Liver (tissue), 3 donors: ENCODE data around the gene PDGFD.

ENCODE experiments used
- GABPA ChIP-seq, 2 donors: IDR thresholded peaks in 1 of 2; conservative IDR thresholded peaks in 1 of 2; 2 replicates each; pipeline ENCODE4 v1.6.1; 2016; ENCODE audit warnings: antibody characterized with exemption in 2 of 2, mild to moderate bottlenecking in 1 of 2, moderate library complexity in 1 of 2
- JUND ChIP-seq, 2 donors: IDR thresholded peaks; 2 replicates each; pipeline ENCODE4 v1.6.1; 2016; ENCODE audit warnings: antibody characterized with exemption in 2 of 2
- TAF1 ChIP-seq: conservative IDR thresholded peaks from 2 replicates; pipeline ENCODE4 v1.6.1; 2016; ENCODE audit warnings: antibody characterized with exemption, mild to moderate bottlenecking
- YY1 ChIP-seq: IDR thresholded peaks from 2 replicates; pipeline ENCODE4 v1.6.1; 2016; ENCODE audit warnings: antibody characterized with exemption, mild to moderate bottlenecking
- TF ChIP-seq, protein P1 (sequence below): fragments of 150-350 bp; IDR thresholded peaks from 2 replicates; pipeline ENCODE4 v1.5.1; 2017; ENCODE audit warnings: improper control_type of control experiment, low read depth, low read length; ENCODE audit not compliant: missing input control
- TF ChIP-seq, protein P2 (sequence below): IDR thresholded peaks from 2 replicates; pipeline ENCODE4 v1.6.1; 2016; ENCODE audit warnings: antibody characterized with exemption
- TF ChIP-seq, protein P3 (sequence below): IDR thresholded peaks from 2 replicates; pipeline ENCODE4 v1.6.1; 2016; ENCODE audit warnings: antibody characterized with exemption
- TF ChIP-seq, protein P4 (sequence below): IDR thresholded peaks from 2 replicates; pipeline ENCODE4 v1.6.1; 2016; ENCODE audit warnings: antibody characterized with exemption, mild to moderate bottlenecking
- TF ChIP-seq, protein P5 (sequence below): IDR thresholded peaks from 2 replicates; pipeline ENCODE4 v1.6.1; 2016; ENCODE audit warnings: antibody characterized with exemption
- donor health status: healthy.
- donor health status: healthy.

DNA sequence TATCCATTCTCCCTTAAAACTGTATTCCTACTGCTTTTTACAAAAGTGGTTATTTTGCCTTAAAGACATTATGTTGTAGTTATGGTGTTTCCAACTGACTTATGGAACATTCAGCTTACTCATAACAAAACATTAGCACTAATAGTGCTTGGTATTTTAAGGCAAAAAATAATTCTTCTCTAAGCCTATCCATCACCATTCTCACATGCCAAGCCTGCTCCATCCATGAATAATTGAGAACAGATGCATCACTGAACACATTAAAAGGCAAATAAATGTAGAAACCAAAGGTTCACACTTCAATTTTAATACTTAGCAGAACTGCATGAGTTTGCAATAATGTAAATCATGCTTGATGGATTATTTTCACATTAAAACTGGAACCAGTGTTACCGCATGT lies 169.9 kb downstream of the PDGFD start:
- TF ChIP-seq YY1 = no peak
- TF ChIP-seq, protein P1, sequence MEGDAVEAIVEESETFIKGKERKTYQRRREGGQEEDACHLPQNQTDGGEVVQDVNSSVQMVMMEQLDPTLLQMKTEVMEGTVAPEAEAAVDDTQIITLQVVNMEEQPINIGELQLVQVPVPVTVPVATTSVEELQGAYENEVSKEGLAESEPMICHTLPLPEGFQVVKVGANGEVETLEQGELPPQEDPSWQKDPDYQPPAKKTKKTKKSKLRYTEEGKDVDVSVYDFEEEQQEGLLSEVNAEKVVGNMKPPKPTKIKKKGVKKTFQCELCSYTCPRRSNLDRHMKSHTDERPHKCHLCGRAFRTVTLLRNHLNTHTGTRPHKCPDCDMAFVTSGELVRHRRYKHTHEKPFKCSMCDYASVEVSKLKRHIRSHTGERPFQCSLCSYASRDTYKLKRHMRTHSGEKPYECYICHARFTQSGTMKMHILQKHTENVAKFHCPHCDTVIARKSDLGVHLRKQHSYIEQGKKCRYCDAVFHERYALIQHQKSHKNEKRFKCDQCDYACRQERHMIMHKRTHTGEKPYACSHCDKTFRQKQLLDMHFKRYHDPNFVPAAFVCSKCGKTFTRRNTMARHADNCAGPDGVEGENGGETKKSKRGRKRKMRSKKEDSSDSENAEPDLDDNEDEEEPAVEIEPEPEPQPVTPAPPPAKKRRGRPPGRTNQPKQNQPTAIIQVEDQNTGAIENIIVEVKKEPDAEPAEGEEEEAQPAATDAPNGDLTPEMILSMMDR = no peak
- no peak for TF ChIP-seq GABPA (IDR thresholded peaks at IDR 0.05 in 1 of 2, conservative IDR thresholded peaks at IDR 0.05 in 1 of 2)
- TF ChIP-seq, protein P2, sequence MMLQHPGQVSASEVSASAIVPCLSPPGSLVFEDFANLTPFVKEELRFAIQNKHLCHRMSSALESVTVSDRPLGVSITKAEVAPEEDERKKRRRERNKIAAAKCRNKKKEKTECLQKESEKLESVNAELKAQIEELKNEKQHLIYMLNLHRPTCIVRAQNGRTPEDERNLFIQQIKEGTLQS = no peak
- TF ChIP-seq, protein P3, sequence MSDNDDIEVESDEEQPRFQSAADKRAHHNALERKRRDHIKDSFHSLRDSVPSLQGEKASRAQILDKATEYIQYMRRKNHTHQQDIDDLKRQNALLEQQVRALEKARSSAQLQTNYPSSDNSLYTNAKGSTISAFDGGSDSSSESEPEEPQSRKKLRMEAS = no peak
- TF ChIP-seq, protein P4, sequence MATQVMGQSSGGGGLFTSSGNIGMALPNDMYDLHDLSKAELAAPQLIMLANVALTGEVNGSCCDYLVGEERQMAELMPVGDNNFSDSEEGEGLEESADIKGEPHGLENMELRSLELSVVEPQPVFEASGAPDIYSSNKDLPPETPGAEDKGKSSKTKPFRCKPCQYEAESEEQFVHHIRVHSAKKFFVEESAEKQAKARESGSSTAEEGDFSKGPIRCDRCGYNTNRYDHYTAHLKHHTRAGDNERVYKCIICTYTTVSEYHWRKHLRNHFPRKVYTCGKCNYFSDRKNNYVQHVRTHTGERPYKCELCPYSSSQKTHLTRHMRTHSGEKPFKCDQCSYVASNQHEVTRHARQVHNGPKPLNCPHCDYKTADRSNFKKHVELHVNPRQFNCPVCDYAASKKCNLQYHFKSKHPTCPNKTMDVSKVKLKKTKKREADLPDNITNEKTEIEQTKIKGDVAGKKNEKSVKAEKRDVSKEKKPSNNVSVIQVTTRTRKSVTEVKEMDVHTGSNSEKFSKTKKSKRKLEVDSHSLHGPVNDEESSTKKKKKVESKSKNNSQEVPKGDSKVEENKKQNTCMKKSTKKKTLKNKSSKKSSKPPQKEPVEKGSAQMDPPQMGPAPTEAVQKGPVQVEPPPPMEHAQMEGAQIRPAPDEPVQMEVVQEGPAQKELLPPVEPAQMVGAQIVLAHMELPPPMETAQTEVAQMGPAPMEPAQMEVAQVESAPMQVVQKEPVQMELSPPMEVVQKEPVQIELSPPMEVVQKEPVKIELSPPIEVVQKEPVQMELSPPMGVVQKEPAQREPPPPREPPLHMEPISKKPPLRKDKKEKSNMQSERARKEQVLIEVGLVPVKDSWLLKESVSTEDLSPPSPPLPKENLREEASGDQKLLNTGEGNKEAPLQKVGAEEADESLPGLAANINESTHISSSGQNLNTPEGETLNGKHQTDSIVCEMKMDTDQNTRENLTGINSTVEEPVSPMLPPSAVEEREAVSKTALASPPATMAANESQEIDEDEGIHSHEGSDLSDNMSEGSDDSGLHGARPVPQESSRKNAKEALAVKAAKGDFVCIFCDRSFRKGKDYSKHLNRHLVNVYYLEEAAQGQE = no peak
- TF ChIP-seq TAF1 = no peak
- TF ChIP-seq, protein P5, sequence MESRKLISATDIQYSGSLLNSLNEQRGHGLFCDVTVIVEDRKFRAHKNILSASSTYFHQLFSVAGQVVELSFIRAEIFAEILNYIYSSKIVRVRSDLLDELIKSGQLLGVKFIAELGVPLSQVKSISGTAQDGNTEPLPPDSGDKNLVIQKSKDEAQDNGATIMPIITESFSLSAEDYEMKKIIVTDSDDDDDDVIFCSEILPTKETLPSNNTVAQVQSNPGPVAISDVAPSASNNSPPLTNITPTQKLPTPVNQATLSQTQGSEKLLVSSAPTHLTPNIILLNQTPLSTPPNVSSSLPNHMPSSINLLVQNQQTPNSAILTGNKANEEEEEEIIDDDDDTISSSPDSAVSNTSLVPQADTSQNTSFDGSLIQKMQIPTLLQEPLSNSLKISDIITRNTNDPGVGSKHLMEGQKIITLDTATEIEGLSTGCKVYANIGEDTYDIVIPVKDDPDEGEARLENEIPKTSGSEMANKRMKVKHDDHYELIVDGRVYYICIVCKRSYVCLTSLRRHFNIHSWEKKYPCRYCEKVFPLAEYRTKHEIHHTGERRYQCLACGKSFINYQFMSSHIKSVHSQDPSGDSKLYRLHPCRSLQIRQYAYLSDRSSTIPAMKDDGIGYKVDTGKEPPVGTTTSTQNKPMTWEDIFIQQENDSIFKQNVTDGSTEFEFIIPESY = no peak
- no peak for TF ChIP-seq JUND (IDR thresholded peaks at IDR 0.05)
